GM23338 (cell line): ENCODE data around the gene HSF2BP. TPM values are rescaled to one million over a fixed set of nuclear protein-coding genes. Genes with fewer than 3 reads are reported as not detected.

ENCODE experiments used
- ATAC-seq: fragments of 200-7000 bp; cut with Tn5 transposase; 3 replicates; pipeline ENCODE4 v1.9.1; 2020
- DNase-seq: peaks from one replicate; pipeline ENCODE4 v3.0.0-alpha.2; 2015; ENCODE audit warnings: low spot score
- H2AFZ ChIP-seq: fragments of 200-600 bp; sonication (generic); 2 replicates; pipeline ENCODE4 v1.8.0; 2016; ENCODE audit warnings: antibody characterized with exemption, mild to moderate bottlenecking, moderate library complexity
- H3F3A ChIP-seq: fragments of 200-600 bp; sonication (generic); replicated peaks from 2 replicates; pipeline ENCODE4 v1.8.0; 2017; ENCODE audit warnings: antibody characterized with exemption, mixed run types, low read depth
- H3K27ac ChIP-seq: fragments of 200-600 bp; sonication (generic); 2 replicates; pipeline ENCODE4 v1.6.1; 2016; ENCODE audit warnings: low read depth
- H3K27me3 ChIP-seq: fragments of 200-600 bp; sonication (generic); 2 replicates; pipeline ENCODE4 v1.8.0; 2016; ENCODE audit warnings: mild to moderate bottlenecking, mixed run types, moderate library complexity; ENCODE audit not compliant: insufficient read depth
- H3K36me3 ChIP-seq: fragments of 200-600 bp; sonication (generic); 2 replicates; pipeline ENCODE4 v1.8.0; 2016; ENCODE audit warnings: mild to moderate bottlenecking; ENCODE audit not compliant: insufficient read depth
- H3K4me1 ChIP-seq: fragments of 200-600 bp; sonication (generic); 2 replicates; pipeline ENCODE4 v1.8.0; 2016; ENCODE audit warnings: mild to moderate bottlenecking, moderate library complexity; ENCODE audit not compliant: insufficient read depth
- H3K4me2 ChIP-seq: fragments of 200-600 bp; sonication (generic); 2 replicates; pipeline ENCODE4 v1.7.1; 2017; ENCODE audit warnings: mixed run types
- H3K4me3 ChIP-seq: fragments of 200-600 bp; sonication (generic); 2 replicates; pipeline ENCODE4 v1.6.1; 2016; ENCODE audit warnings: mixed run types
- H3K79me2 ChIP-seq: fragments of 200-600 bp; sonication (generic); replicated peaks from 2 replicates; pipeline ENCODE4 v1.8.0; 2017; ENCODE audit warnings: mild to moderate bottlenecking; ENCODE audit not compliant: insufficient read depth
- H3K9me2 ChIP-seq: fragments of 200-600 bp; sonication (generic); 2 replicates; pipeline ENCODE4 v1.8.0; 2017; ENCODE audit not compliant: insufficient read depth
- H4K20me1 ChIP-seq: fragments of 200-600 bp; sonication (generic); replicated peaks from 2 replicates; pipeline ENCODE4 v1.8.0; 2017; ENCODE audit warnings: mild to moderate bottlenecking; ENCODE audit not compliant: insufficient read depth
- H3K27ac Mint-ChIP-seq: 2 replicates; pipeline ENCODE4 v1.8.0; 2020; ENCODE audit warnings: inconsistent platforms, mild to moderate bottlenecking, moderate library complexity, mixed read lengths
- H3K27me3 Mint-ChIP-seq: 3 replicates; pipeline ENCODE4 v1.8.0; 2022; ENCODE audit warnings: low read depth, mild to moderate bottlenecking, moderate library complexity, mixed read lengths, inconsistent platforms; ENCODE audit not compliant: insufficient read depth, poor library complexity
- H3K36me3 Mint-ChIP-seq: 3 replicates; pipeline ENCODE4 v1.8.0; 2021; ENCODE audit warnings: low read depth, mild to moderate bottlenecking, inconsistent platforms, moderate library complexity, mixed read lengths
- H3K4me1 Mint-ChIP-seq: 3 replicates; pipeline ENCODE4 v1.8.0; 2020; ENCODE audit warnings: mild to moderate bottlenecking, inconsistent platforms, mixed read lengths
- H3K4me3 Mint-ChIP-seq: 3 replicates; pipeline ENCODE4 v1.8.0; 2021; ENCODE audit warnings: moderate library complexity, mild to moderate bottlenecking, inconsistent platforms, mixed read lengths
- H3K9me3 Mint-ChIP-seq: 3 replicates; pipeline ENCODE4 v1.8.0; 2020; ENCODE audit warnings: moderate library complexity, mild to moderate bottlenecking, inconsistent platforms, mixed read lengths
- CREB1 ChIP-seq: fragments of 250-450 bp; sonication (Bioruptor Pico); IDR thresholded peaks from 2 replicates; pipeline ENCODE4 v1.5.0; 2020; ENCODE audit warnings: low read depth, mild to moderate bottlenecking, moderate library complexity
- EZH2phosphoT487 ChIP-seq: fragments of 200-600 bp; sonication (generic); IDR thresholded peaks from one replicate; pipeline ENCODE4 v1.8.1; 2018; ENCODE audit warnings: antibody characterized with exemption; ENCODE audit not compliant: unreplicated experiment
- JUNB ChIP-seq: IDR thresholded peaks from one replicate; pipeline ENCODE4 v1.6.1; 2016; ENCODE audit warnings: antibody characterized with exemption; ENCODE audit not compliant: unreplicated experiment
- NANOG ChIP-seq: IDR thresholded peaks from 2 replicates; pipeline ENCODE4 v1.6.1; 2016; ENCODE audit warnings: antibody characterized with exemption, borderline replicate concordance
- POLR2AphosphoS5 ChIP-seq: IDR thresholded peaks from 2 replicates; pipeline ENCODE4 v1.6.1; 2016; ENCODE audit warnings: antibody characterized with exemption, low read depth
- STAT1 ChIP-seq: IDR thresholded peaks from one replicate; pipeline ENCODE4 v1.6.1; 2016; ENCODE audit warnings: antibody characterized with exemption; ENCODE audit not compliant: unreplicated experiment
- ZNF331 ChIP-seq: fragments of 250-450 bp; sonication (Bioruptor Pico); IDR thresholded peaks from 2 replicates; pipeline ENCODE4 v1.5.0; 2020; ENCODE audit warnings: low read depth, mild to moderate bottlenecking, moderate library complexity
- polyA plus RNA-seq: library from polyadenylated mRNA; unstranded; fragments of >200 nt; fragmentation: Nextera tagmentation; extraction: Ambion mirVana; gene quantifications from 2 replicates; pipeline ENCODE4 v1.2.1, GENCODE V29; 2016
- total RNA-seq: library from RNA; depleted of rRNA; stranded (reverse); fragments of >200 nt; shearing (Covaris generic); gene quantifications from 2 replicates; pipeline ENCODE4 v1.2.3, GENCODE V29; 2014
- TF ChIP-seq, protein P1 (sequence below), 2 experiments: fragments of 200-600 bp in 1 of 2; sonication (generic) in 1 of 2; conservative IDR thresholded peaks; 2 replicates each; pipeline versions ENCODE4 v1.5.1 to v1.6.1; 2016 to 2017; ENCODE audit warnings: antibody characterized with exemption in 2 of 2, low read depth in 2 of 2, mild to moderate bottlenecking in 2 of 2, moderate library complexity in 1 of 2
- TF ChIP-seq, protein P2 (sequence below): IDR thresholded peaks from one replicate; pipeline ENCODE4 v1.6.1; 2018; ENCODE audit warnings: antibody characterized with exemption; ENCODE audit not compliant: unreplicated experiment

Gene HSF2BP
- total and polyA plus RNA-seq, 2 experiments from 2014 or later = 0.78 to 2.0 TPM

DNA sequence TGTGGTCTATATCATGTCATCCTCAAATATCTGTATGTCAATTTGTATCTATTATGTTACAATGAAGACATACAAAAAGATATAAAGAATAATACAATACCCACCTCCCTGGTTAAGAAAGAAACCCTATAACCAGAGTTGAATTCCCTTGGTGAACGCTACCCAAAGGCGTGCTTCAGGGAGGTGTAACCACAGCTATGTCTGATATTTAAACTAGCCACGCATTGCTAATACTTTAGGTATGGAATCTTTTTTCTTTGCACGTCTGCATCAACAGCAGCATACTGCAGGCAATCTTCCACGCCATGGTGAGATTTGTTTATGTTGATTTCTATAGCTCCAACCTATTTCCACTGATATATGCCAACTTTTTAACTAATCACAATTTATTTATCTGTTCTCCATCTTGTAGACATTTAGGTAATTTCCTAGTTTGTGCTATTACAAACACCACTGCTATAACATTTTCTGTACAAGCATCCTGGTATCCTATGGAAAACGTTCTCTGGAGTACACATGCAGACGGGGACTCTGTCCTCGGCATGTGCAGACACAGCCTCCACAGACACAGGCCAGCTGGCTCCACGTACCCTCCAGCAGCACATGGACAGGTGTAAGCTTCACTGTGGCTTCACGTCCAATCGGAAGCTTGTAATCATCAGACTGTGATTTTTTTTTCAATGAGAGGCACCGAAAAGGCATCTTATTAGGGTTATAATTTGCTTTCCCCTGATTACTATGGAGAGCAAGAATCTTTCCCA, 58.5 kb downstream of the HSF2BP start:
- H3K27me3 ChIP-seq = no peaks in the 10 kb centered on the region
- DNase-seq (no peak), ATAC-seq (no peak)
- Mint-ChIP-seq H3K4me3 (no peak overlapping the region), H3K27ac (no peak overlapping the region), H3K4me1 (no peaks in the 10 kb centered on the region), H3K9me3 (no peaks in the 10 kb centered on the region), H3K27me3 (peaks cover 4% of the 10 kb centered on the region), H3K36me3 (no peaks in the 10 kb centered on the region)
- H4K20me1 ChIP-seq = no peaks in the 10 kb centered on the region
- TF ChIP-seq, protein P1, sequence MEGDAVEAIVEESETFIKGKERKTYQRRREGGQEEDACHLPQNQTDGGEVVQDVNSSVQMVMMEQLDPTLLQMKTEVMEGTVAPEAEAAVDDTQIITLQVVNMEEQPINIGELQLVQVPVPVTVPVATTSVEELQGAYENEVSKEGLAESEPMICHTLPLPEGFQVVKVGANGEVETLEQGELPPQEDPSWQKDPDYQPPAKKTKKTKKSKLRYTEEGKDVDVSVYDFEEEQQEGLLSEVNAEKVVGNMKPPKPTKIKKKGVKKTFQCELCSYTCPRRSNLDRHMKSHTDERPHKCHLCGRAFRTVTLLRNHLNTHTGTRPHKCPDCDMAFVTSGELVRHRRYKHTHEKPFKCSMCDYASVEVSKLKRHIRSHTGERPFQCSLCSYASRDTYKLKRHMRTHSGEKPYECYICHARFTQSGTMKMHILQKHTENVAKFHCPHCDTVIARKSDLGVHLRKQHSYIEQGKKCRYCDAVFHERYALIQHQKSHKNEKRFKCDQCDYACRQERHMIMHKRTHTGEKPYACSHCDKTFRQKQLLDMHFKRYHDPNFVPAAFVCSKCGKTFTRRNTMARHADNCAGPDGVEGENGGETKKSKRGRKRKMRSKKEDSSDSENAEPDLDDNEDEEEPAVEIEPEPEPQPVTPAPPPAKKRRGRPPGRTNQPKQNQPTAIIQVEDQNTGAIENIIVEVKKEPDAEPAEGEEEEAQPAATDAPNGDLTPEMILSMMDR (conservative IDR thresholded peaks at IDR 0.05; ENCODE audit: low read depth in 2 of 2) = no peak
- no peak for TF ChIP-seq EZH2phosphoT487
- no peak for TF ChIP-seq CREB1 (CRISPR knock-in tag)
- H2AFZ ChIP-seq = no peak overlapping the region
- no peaks in the 10 kb centered on the region for H3K9me2 ChIP-seq
- no peak overlapping the region for H3K4me3 ChIP-seq
- H3K4me2 ChIP-seq = no peak overlapping the region
- no peaks in the 10 kb centered on the region for H3K4me1 ChIP-seq
- H3K36me3 ChIP-seq = no peaks in the 10 kb centered on the region
- H3K27ac ChIP-seq = no peak overlapping the region
- no peaks in the 10 kb centered on the region for H3F3A ChIP-seq
- H3K79me2 ChIP-seq = no peaks in the 10 kb centered on the region

DNA sequence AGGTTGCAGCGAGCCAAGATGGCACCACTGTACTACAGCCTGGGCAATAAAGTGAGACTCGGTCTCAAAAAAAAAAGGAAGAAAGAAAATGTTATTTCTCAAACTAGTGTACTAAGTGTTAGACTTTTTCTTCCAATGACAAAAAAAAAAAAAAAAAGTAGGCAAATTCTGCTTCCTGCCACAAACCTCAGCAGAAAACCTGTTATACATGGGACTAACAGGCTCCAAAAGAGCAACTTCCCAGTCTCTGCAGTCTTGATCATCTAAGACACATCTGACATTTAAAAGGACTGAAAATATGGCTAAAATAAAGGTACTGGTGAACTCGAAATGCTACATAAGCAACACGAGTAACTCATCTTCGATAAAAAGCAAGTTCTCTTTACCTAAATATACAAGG, 59.6 kb downstream of the HSF2BP start:
- DNase-seq (no peak), ATAC-seq (no peak)
- no peak overlapping the region for H3K27ac Mint-ChIP-seq
- Histone ChIP-seq H3K27me3 (no peaks in the 10 kb centered on the region), H3K36me3 (no peaks in the 10 kb centered on the region), H3F3A (no peaks in the 10 kb centered on the region), H2AFZ (no peak overlapping the region), H3K9me2 (no peaks in the 10 kb centered on the region), H3K4me2 (no peak overlapping the region), H3K4me1 (no peaks in the 10 kb centered on the region), H4K20me1 (no peaks in the 10 kb centered on the region), H3K79me2 (no peaks in the 10 kb centered on the region), H3K27ac (no peak overlapping the region), H3K4me3 (no peak overlapping the region)
- no peaks in the 10 kb centered on the region for H3K4me1 Mint-ChIP-seq
- H3K36me3 Mint-ChIP-seq = no peaks in the 10 kb centered on the region
- H3K4me3 Mint-ChIP-seq = no peak overlapping the region
- TF ChIP-seq NANOG (no peak), STAT1 (no peak), ZNF331 (no peak), POLR2AphosphoS5 (no peak), JUNB (no peak)
- TF ChIP-seq, protein P2, sequence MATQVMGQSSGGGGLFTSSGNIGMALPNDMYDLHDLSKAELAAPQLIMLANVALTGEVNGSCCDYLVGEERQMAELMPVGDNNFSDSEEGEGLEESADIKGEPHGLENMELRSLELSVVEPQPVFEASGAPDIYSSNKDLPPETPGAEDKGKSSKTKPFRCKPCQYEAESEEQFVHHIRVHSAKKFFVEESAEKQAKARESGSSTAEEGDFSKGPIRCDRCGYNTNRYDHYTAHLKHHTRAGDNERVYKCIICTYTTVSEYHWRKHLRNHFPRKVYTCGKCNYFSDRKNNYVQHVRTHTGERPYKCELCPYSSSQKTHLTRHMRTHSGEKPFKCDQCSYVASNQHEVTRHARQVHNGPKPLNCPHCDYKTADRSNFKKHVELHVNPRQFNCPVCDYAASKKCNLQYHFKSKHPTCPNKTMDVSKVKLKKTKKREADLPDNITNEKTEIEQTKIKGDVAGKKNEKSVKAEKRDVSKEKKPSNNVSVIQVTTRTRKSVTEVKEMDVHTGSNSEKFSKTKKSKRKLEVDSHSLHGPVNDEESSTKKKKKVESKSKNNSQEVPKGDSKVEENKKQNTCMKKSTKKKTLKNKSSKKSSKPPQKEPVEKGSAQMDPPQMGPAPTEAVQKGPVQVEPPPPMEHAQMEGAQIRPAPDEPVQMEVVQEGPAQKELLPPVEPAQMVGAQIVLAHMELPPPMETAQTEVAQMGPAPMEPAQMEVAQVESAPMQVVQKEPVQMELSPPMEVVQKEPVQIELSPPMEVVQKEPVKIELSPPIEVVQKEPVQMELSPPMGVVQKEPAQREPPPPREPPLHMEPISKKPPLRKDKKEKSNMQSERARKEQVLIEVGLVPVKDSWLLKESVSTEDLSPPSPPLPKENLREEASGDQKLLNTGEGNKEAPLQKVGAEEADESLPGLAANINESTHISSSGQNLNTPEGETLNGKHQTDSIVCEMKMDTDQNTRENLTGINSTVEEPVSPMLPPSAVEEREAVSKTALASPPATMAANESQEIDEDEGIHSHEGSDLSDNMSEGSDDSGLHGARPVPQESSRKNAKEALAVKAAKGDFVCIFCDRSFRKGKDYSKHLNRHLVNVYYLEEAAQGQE = no peak
- H3K27me3 Mint-ChIP-seq = peaks cover 4% of the 10 kb centered on the region
- H3K9me3 Mint-ChIP-seq = no peaks in the 10 kb centered on the region
